Thyroid gland (tissue), 4 donors: ENCODE measurements around the gene FAM217A.

Experiments used
- POLR2A ChIP-seq, 2 donors: fragments of 450-650 bp; IDR thresholded peaks; one replicate each; pipeline ENCODE4 v1.6.1; 2017; ENCODE audit warnings: antibody characterized with exemption in 2 of 2, mild to moderate bottlenecking in 2 of 2, moderate library complexity in 1 of 2
- TF ChIP-seq, protein P1 (sequence below), 6 experiments: fragments of 200-600 bp in 3 of 6; fragments of 450-650 bp in 3 of 6; sonication (generic) in 3 of 6; IDR thresholded peaks; one replicate each; pipeline ENCODE4 v1.5.1; 2016 to 2019; ENCODE audit warnings: antibody characterized with exemption in 6 of 6, mild to moderate bottlenecking in 2 of 6, inconsistent platforms in 1 of 6, moderate library complexity in 1 of 6

GRCh38 chr6:4093288-4093687, 14.4 kb upstream of the FAM217A start:
- TF ChIP-seq, protein P1, sequence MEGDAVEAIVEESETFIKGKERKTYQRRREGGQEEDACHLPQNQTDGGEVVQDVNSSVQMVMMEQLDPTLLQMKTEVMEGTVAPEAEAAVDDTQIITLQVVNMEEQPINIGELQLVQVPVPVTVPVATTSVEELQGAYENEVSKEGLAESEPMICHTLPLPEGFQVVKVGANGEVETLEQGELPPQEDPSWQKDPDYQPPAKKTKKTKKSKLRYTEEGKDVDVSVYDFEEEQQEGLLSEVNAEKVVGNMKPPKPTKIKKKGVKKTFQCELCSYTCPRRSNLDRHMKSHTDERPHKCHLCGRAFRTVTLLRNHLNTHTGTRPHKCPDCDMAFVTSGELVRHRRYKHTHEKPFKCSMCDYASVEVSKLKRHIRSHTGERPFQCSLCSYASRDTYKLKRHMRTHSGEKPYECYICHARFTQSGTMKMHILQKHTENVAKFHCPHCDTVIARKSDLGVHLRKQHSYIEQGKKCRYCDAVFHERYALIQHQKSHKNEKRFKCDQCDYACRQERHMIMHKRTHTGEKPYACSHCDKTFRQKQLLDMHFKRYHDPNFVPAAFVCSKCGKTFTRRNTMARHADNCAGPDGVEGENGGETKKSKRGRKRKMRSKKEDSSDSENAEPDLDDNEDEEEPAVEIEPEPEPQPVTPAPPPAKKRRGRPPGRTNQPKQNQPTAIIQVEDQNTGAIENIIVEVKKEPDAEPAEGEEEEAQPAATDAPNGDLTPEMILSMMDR (IDR thresholded peaks at IDR 0.05) = no peak
- no peak for TF ChIP-seq POLR2A (IDR thresholded peaks at IDR 0.05)
